ENCODE measurements around the gene ZNF460. TPM values are rescaled to one million over a fixed set of nuclear protein-coding genes. Genes with fewer than 3 reads are reported as not detected.

ZNF460 gene
- total and polyA plus RNA-seq, 10 of the 15 experiments (the other 5 are each of a cell fraction or from before 2014, with no cell fraction given): 0.15 to 43.0 (median 8.7) TPM

DNA sequence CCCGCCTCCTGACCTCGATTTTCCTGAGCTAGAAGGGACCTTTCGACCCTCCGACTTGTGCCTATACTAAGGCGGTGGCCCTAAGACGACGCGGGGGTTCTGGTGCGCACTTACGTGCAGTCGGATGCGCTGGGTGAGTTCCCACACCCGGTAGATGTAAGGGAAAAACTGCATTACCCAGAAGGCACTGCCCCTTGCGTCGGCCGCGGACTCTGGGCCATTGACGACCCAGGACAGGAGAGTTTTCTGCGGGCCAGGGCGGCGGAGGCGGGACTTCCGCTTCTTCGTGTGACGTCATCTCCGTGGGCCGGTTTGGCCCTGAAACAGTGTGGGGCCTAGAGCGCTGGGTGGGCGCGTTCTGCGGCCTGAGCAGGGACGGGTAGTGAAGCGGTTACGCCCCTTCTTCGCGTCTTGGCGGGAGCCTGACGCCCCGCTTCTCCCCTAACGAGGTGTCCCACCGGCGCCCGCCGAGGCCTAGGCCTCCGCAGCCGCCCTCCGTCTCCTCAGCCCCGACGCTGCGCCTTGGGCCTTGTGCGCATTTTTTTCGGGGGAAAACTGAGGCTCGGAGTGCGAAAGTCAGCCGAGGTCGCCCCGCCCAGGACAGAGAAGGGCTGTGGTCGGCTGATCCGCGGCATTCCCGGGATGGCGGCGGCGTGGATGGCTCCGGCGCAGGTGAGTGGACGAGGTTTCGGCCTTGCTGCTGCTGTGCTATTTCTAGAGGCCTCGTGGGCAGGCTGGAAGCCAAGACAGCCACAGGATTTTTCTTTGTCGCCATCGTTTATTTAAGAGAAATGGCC is at the start of gene ZNF460 (continued):
- TF ChIP-seq, protein P1, sequence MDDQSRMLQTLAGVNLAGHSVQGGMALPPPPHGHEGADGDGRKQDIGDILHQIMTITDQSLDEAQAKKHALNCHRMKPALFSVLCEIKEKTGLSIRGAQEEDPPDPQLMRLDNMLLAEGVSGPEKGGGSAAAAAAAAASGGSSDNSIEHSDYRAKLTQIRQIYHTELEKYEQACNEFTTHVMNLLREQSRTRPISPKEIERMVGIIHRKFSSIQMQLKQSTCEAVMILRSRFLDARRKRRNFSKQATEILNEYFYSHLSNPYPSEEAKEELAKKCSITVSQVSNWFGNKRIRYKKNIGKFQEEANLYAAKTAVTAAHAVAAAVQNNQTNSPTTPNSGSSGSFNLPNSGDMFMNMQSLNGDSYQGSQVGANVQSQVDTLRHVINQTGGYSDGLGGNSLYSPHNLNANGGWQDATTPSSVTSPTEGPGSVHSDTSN (IDR thresholded peaks at IDR 0.05; ENCODE audit: insufficient replicate concordance, low read depth, low read length): peak; percentile 16
- TF ChIP-seq, protein P2, sequence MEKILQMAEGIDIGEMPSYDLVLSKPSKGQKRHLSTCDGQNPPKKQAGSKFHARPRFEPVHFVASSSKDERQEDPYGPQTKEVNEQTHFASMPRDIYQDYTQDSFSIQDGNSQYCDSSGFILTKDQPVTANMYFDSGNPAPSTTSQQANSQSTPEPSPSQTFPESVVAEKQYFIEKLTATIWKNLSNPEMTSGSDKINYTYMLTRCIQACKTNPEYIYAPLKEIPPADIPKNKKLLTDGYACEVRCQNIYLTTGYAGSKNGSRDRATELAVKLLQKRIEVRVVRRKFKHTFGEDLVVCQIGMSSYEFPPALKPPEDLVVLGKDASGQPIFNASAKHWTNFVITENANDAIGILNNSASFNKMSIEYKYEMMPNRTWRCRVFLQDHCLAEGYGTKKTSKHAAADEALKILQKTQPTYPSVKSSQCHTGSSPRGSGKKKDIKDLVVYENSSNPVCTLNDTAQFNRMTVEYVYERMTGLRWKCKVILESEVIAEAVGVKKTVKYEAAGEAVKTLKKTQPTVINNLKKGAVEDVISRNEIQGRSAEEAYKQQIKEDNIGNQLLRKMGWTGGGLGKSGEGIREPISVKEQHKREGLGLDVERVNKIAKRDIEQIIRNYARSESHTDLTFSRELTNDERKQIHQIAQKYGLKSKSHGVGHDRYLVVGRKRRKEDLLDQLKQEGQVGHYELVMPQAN (conservative IDR thresholded peaks at IDR 0.05): peak; percentile 80
- TF ChIP-seq GABPA (IDR thresholded peaks at IDR 0.05; ENCODE audit: low read depth) (peak; percentile 92), CBFB (IDR thresholded peaks at IDR 0.05; ENCODE audit: low read depth) (peak; percentile 20; the same call in 1 of the 2 replicates), FOS (IDR thresholded peaks at IDR 0.05; ENCODE audit: borderline replicate concordance, extremely low read depth, insufficient read length) (no peak), SUZ12 (IDR thresholded peaks at IDR 0.05; ENCODE audit: unreplicated experiment) (no peak), SKIL (IDR thresholded peaks at IDR 0.05; ENCODE audit: low read depth, poor library complexity, severe bottlenecking) (no peak), ESRRA (IDR thresholded peaks at IDR 0.05; ENCODE audit: low read length) (peak; percentile 39; the same call in 1 of the 2 replicates), YY1 (IDR thresholded peaks at IDR 0.05; ENCODE audit: low read depth, low read length) (peak; percentile 69), PAX8 (IDR thresholded peaks at IDR 0.05) (no peak), DPF2 (IDR thresholded peaks at IDR 0.05) (peak; percentile 55; the same call in 1 of the 2 replicates), EP300 (IDR thresholded peaks at IDR 0.05; ENCODE audit: borderline replicate concordance in 1 of 2, control insufficient read depth in 1 of 2, low read depth in 2 of 2, low read length in 2 of 2) (no peak), FOXK2 (IDR thresholded peaks at IDR 0.05) (0 out of 2 replicates have a peak, but pooled peaks have one; percentile 14), SREBF1 (IDR thresholded peaks at IDR 0.05; ENCODE audit: low read length) (no peak)
- TF ChIP-seq, protein P3, sequence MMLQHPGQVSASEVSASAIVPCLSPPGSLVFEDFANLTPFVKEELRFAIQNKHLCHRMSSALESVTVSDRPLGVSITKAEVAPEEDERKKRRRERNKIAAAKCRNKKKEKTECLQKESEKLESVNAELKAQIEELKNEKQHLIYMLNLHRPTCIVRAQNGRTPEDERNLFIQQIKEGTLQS (IDR thresholded peaks at IDR 0.05; ENCODE audit: borderline replicate concordance, extremely low read depth, low read depth, low read length): peak; percentile 65; the same call in 1 of the 2 replicates
- TF ChIP-seq, protein P4, sequence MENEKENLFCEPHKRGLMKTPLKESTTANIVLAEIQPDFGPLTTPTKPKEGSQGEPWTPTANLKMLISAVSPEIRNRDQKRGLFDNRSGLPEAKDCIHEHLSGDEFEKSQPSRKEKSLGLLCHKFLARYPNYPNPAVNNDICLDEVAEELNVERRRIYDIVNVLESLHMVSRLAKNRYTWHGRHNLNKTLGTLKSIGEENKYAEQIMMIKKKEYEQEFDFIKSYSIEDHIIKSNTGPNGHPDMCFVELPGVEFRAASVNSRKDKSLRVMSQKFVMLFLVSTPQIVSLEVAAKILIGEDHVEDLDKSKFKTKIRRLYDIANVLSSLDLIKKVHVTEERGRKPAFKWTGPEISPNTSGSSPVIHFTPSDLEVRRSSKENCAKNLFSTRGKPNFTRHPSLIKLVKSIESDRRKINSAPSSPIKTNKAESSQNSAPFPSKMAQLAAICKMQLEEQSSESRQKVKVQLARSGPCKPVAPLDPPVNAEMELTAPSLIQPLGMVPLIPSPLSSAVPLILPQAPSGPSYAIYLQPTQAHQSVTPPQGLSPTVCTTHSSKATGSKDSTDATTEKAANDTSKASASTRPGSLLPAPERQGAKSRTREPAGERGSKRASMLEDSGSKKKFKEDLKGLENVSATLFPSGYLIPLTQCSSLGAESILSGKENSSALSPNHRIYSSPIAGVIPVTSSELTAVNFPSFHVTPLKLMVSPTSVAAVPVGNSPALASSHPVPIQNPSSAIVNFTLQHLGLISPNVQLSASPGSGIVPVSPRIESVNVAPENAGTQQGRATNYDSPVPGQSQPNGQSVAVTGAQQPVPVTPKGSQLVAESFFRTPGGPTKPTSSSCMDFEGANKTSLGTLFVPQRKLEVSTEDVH (IDR thresholded peaks at IDR 0.05; ENCODE audit: low read depth, partially characterized antibody): no peak
- TF ChIP-seq, protein P5, sequence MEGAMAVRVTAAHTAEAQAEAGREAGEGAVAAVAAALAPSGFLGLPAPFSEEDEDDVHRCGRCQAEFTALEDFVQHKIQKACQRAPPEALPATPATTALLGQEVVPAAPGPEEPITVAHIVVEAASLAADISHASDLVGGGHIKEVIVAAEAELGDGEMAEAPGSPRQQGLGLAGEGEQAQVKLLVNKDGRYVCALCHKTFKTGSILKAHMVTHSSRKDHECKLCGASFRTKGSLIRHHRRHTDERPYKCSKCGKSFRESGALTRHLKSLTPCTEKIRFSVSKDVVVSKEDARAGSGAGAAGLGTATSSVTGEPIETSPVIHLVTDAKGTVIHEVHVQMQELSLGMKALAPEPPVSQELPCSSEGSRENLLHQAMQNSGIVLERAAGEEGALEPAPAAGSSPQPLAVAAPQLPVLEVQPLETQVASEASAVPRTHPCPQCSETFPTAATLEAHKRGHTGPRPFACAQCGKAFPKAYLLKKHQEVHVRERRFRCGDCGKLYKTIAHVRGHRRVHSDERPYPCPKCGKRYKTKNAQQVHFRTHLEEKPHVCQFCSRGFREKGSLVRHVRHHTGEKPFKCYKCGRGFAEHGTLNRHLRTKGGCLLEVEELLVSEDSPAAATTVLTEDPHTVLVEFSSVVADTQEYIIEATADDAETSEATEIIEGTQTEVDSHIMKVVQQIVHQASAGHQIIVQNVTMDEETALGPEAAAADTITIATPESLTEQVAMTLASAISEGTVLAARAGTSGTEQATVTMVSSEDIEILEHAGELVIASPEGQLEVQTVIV (IDR thresholded peaks at IDR 0.05; ENCODE audit: borderline replicate concordance, partially characterized antibody): peak; percentile 20
